Activated CD8-positive, alpha-beta memory T cell treated with anti-CD3 and anti-CD28 coated beads, Interleukin-2, amount 50 U/mL, for 4 hours (primary cell): ENCODE data around the gene TMPRSS4.

ENCODE experiments used
- DNase-seq: peaks from one replicate; pipeline ENCODE4 v3.0.0-alpha.2; 2020

Gene TMPRSS4

GRCh38 chr11:118157186-118157895, 80.5 kb downstream of the TMPRSS4 start:
- DNase-seq = no peak

- no peak for DNase-seq
Observed at GRCh38 chr11:118161786-118162185, 84.9 kb downstream of the TMPRSS4 start.

GRCh38 chr11:118162846-118163245, 86.0 kb downstream of the TMPRSS4 start:
- DNase-seq = no peak

GRCh38 chr11:118163494-118163893, 86.6 kb downstream of the TMPRSS4 start:
- no peak for DNase-seq

GRCh38 chr11:118164885-118165284, 88.0 kb downstream of the TMPRSS4 start:
- DNase-seq = no peak

- DNase-seq = no peak
Observed at GRCh38 chr11:118166641-118167040, 89.8 kb downstream of the TMPRSS4 start.

GRCh38 chr11:118167253-118167652, 90.4 kb downstream of the TMPRSS4 start:
- DNase-seq = no peak

- DNase-seq = no peak
Observed at GRCh38 chr11:118167906-118168305, 91.0 kb downstream of the TMPRSS4 start.

- DNase-seq = no peak
Observed at GRCh38 chr11:118168316-118168715, 91.4 kb downstream of the TMPRSS4 start.

- DNase-seq = no peak
Observed at GRCh38 chr11:118168751-118169150, 91.9 kb downstream of the TMPRSS4 start.

GRCh38 chr11:118169300-118170140, 92.6 kb downstream of the TMPRSS4 start:
- no peak for DNase-seq

GRCh38 chr11:118170231-118170630, 93.4 kb downstream of the TMPRSS4 start:
- no peak for DNase-seq

GRCh38 chr11:118170882-118171268, 94.0 kb downstream of the TMPRSS4 start:
- no peak for DNase-seq
